GM21529 (cell line): Measurements from ENCODE around the gene CELF5.
"Not testable (repeated sequence)": the region's sequence is repeated elsewhere in the genome, so short reads cannot be mapped to it uniquely, and the experiment has no call there.

Experiments
- ATAC-seq: cut with Tn5 transposase; IDR thresholded peaks from one replicate; pipeline ENCODE4 v1.9.1; 2021; ENCODE audit not compliant: unreplicated experiment

The CELF5 gene

DNA sequence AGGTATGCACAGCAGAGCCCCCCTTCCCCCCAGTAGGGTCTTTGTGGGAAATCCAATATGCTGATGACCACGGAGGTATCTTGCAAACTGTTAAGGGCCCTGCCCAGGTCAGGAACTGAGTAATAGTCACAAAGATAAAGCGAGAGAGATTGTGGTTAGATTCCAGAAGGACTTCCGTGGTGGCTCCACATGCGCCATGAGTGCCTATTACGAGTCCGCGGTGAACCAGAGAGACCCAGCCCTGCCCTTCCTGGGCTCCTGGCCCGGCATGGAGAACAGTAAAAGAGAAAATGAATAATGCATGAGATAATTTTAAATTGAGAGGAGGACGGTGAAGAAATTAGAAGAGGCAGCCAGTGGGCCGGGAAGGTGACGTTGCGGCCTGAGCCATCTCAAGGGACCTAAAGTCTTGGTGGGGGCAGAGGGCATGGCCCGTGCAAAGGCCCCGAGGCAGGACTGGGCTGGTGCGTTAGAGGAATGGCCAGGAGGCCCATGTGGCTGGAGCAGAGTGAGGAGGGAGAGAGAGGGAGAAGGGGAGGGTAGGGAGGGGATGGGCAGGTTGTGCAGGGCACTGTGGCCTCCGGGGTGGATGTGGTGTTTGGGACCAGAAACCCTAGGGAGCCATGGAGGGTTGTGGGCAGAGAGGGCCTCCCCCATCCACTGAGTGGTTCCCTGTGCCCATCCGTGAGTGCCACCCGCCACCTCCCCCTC is 95.3 kb downstream of the CELF5 start:
- no peak for ATAC-seq

DNA sequence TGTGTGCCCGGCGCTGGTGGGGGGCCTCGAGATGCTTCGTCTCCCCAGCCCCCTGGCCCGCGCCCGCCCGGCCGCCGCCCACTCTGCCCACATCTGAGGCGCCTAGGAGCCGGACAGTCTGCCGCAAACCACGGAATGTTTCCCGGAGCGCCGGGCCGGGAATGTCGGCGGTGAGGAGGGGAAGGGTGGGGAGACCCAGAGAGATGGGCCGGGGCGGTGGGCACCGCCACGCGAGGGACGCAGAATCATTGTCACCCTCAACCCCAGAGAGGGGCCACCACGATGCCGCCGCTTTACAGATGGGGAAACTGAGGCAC is 95.9 kb downstream of the CELF5 start:
- ATAC-seq, result no peak

- ATAC-seq, result no peak
Measured at GRCh38 chr19:3320853-3321252, 96.4 kb downstream of the CELF5 start.

- ATAC-seq, result no peak
Measured at GRCh38 chr19:3321696-3322095, 97.2 kb downstream of the CELF5 start.

DNA sequence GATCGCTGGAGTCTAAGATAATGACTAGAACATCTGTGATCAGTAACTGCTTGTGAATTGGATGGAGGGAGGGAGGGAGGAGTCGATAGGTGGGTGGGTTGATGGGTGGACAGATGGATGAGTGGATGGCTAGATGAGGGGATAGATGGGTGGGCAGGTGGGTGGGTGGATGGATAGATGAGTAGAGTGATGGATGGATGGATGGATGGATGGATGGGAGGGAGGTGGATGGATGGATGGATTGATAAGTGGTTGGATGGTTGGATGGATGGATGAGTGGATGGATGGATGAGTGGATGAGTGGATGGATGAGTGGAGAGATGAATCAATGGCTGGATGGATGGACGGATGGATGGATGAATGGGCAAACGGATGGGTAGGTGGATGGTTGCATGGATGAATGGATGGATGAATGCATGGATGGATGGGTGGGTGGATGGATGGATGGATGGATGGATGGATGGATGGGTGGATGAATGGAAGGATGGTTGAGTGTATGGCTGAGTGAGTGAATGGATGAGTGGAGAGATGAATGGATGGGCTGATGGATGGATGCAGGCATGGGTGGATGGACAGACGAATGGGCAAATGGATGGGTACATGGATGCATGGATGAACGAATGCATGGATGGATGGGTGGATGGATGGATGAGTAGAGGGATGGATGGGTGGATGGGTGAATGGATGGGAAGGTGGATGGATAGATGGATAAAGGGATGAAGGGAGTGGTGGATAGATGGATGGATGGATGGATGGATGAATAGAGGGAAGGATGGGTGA is 97.9 kb downstream of the CELF5 start:
- no peak for ATAC-seq

DNA sequence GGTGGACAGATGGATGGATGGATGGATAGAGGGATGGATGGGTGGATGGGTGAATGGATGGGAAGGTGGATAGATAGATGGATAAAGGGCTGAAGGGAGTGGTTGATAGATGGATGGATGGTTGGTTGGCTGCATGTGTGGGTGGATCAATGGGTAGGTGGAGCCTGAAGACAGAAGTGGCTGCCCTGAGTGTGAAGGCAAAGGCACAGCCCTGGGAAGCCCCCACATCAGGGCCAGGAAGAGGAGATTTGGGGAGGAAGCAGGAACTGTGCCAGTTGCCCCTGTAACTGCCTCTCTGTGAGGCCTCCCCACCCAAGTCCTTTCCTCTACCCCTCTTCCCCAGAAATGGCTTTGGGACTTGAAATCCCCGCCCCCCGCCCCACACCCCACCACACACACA is 98.6 kb downstream of the CELF5 start:
- no peak for ATAC-seq

DNA sequence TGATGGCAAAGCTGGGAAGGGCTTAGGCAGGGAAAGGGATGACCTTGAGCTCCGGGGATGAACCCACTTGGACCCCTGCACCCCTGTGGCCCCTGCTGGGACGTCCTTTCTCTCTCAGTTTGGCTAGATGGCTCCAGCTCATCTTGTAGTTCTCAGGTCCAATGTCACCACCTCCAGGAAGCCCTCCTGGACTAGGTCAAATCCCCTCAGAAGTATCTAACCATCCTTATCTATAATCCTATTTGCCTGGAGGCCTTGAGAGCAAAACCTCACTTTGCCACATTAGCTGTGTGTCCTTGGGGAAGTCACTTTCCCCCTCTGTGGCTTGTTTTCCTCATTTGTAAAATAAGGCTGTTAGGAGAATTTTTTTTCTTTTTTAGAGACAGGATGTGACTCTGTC is 99.2 kb downstream of the CELF5 start:
- no peak for ATAC-seq

DNA sequence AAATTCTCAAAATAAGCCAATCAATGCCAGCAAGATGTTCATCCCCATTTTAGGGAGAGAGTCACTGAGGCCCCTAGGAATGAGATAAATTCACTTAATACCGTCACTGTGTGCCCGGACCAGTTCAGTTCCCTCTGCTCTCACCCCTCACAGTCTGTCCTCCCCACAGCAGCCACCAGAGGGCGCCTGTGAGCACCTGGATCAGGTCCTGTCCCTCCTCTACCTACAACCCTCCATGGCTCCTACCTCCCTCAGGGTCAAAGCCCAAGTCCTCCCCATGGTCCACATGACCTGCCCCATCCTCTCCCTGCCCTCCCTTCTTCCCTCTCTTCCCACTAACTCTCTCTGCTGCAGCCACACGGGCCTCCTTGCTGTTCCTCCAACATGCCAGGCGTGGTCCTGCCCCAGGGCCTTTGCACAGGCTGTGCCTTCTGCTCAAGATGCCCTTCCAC is 100.0 kb downstream of the CELF5 start:
- ATAC-seq, result no peak

- no peak for ATAC-seq
Measured at GRCh38 chr19:3325451-3325850, 101.0 kb downstream of the CELF5 start.

DNA sequence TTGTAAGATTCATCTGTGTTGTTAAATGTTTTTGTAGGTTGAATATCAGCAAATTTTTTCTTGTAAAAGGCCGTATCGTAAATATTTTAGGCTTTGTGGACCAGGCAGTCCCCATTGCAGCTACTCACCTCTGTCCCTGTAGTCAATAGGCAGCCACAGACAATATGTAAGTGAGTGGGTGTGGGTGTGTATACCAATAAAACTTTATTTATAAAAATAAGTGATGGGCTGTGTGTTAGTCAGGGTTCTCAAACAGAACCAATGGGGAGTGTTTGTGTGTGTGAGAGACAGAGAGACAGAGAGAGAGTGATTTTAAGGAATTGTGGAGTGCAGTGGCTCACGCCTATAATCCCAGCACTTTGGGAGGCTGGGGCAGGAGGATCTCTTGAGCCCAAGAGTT is 104.3 kb downstream of the CELF5 start:
- no peak for ATAC-seq

DNA sequence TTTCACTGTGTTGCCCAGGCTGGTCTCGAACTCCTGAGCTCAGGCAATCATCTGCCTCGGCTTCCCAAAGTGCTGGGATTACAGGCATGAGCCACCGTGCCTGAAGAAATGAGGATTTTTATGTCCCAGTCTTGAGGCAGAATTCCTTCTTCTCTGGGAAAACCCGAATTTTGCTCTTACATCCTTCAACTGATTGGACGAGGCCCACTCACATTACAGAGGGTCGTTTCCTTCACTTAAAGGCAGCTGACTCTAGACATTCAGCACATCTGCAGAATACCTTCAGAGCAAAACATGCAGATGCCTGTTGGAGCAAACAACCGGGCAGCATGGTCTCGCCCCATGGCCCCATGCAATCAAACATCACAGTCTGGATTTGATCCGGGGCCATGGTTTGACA is 105.6 kb downstream of the CELF5 start:
- ATAC-seq, result no peak

DNA sequence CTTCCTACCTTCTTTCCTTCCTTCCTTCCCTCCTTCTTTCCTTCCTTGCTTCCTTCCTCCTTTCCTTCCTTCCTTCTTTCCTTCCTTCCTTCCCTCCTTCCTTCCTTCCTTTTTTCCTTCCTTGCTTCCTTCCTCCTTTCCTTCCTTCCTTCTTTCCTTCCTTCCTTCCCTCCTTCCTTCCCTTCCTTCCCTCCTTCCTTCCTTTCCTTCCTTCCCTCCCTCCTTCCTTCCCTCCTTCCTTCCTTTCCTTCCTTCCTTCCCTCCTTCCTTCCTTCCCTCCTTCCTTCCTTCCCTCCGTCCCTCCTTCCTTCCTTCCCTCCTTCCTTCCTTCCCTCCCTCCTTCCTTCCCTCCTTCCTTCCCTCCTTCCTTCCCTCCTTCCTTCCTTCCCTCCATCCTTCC is 107.8 kb downstream of the CELF5 start:
- not testable (repeated sequence) for ATAC-seq

GRCh38 chr19:3333020-3333583 is 108.6 kb downstream of the CELF5 start:
- no peak for ATAC-seq

DNA sequence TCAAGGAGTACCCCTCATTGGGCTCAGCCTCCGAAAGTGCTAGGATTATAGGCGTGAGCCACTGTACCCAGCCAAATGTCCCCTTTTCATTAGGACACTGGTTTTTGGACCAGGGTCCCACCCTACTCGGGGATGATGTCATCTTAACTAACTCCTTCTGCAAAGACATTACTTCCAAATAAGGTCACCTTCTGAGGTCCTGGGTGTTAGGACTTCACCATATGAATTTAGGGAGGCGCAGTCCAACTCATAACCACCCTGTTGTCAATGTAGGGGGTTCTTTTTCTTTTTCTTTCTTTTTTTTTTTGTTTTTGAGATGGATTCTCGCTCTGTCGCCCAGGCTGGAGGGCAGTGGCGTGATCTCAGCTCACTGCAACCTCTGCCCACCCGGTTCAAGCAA is 109.2 kb downstream of the CELF5 start:
- ATAC-seq, result no peak

- ATAC-seq, result not testable (repeated sequence)
Measured at GRCh38 chr19:3334749-3335430, 110.4 kb downstream of the CELF5 start.

- ATAC-seq, result no peak
Measured at GRCh38 chr19:3335431-3336350, 111.2 kb downstream of the CELF5 start.

DNA sequence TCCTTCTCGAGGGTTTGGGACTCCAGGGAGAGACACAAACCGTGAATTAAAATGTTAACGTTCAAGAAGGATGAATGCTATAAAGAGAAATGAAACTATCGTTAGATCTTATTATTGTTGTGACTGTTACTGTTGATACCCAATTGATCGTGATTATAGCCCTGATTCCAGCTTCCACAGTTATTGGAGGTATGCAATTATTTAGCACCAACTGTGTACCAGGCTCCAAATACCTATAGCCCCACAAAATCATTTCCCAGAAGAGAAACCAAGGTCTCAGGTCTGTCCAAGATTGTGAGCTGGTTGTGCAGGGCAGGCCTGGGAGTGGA is 111.9 kb downstream of the CELF5 start:
- no peak for ATAC-seq

GRCh38 chr19:3336680-3337523 is 112.4 kb downstream of the CELF5 start:
- ATAC-seq, result no peak

DNA sequence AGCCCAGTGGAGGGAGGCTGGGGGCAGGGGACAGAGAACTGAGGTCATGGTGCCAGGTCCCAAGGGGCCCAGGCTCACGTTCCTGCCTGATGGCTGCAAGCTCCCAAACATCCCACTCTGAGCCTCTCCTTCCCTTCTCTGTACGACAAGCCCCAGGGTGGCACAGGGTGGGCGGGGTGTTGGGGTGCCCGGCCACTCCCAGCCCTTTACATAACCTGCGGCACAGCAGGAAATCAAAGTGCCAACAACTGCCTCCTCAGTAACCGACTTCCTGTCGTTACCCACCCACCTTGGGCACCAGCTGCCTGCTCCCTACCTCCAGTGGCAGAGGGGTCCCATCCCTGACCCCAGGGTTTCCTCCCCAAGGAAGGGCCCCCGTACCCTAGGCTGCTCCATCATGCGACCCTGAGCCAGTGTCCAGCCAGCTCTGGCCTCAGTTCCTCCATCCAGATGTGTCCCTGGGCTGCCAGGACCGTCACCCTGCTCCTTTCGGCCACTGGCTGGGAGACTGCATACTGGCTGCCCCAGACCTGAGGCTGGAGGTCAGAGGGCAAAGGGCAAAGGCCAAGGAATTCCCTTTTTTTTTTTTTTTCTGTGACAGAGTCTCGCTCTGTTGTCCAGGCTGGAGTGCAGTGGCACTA is 114.2 kb downstream of the CELF5 start:
- no peak for ATAC-seq
